ENCODE measurements around the gene SELENOI. TPM values are rescaled to one million over a fixed set of nuclear protein-coding genes. Genes with fewer than 3 reads are reported as not detected.

SELENOI gene
- total and polyA plus RNA-seq, 11 donors, result 1.9 to 14.9 (median 10.2) TPM

GRCh38 chr2:26407526-26407925 lies 61.6 kb downstream of the SELENOI start:
- intact Hi-C loops (cut with DNase I), result no loop called here
- TF ChIP-seq, protein P1, sequence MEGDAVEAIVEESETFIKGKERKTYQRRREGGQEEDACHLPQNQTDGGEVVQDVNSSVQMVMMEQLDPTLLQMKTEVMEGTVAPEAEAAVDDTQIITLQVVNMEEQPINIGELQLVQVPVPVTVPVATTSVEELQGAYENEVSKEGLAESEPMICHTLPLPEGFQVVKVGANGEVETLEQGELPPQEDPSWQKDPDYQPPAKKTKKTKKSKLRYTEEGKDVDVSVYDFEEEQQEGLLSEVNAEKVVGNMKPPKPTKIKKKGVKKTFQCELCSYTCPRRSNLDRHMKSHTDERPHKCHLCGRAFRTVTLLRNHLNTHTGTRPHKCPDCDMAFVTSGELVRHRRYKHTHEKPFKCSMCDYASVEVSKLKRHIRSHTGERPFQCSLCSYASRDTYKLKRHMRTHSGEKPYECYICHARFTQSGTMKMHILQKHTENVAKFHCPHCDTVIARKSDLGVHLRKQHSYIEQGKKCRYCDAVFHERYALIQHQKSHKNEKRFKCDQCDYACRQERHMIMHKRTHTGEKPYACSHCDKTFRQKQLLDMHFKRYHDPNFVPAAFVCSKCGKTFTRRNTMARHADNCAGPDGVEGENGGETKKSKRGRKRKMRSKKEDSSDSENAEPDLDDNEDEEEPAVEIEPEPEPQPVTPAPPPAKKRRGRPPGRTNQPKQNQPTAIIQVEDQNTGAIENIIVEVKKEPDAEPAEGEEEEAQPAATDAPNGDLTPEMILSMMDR (IDR thresholded peaks at IDR 0.05), result no peak
- TF ChIP-seq POLR2A (IDR thresholded peaks at IDR 0.05), result no peak
- Histone ChIP-seq H3K27ac (no peak overlapping the region), H3K36me3 (no peaks in the 10 kb centered on the region), H3K9me3 (no peaks in the 10 kb centered on the region), H3K27me3 (peaks cover 0 to 4% (median 0%) of the 10 kb centered on the region in 9 donors), H3K4me3 (no peak overlapping the region), H3K4me1 (no peaks in the 10 kb centered on the region)
- ATAC-seq (no peak), DNase-seq (no peak)
- WGBS, 4 donors, result 56 to 71% (median 63%) methylated on average over 9 of the region's 9 CpGs

DNA sequence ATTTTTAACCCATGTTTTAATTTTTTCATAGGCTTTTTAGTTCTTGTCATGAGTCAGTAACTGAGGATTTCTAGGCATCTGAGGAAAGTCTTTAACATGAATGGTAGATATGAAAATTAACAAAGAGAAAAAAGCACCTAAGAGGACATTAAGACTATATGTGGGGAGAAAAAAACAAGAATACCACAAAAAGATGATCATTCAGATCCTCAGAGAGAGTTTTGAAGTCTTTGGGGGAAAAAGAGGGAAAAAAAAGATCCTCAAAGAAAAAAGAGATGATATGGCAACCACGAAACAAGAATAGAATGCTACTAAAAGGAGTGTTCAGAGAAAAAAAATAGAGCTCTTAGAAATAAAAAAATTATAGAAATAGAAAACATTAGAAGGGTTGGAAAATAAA lies 63.8 kb downstream of the SELENOI start:
- Histone ChIP-seq H3K9me3 (no peaks in the 10 kb centered on the region), H3K4me3 (no peak overlapping the region), H3K27me3 (peaks cover 0 to 4% (median 0%) of the 10 kb centered on the region in 9 donors), H3K36me3 (no peaks in the 10 kb centered on the region), H3K27ac (no peak overlapping the region), H3K4me1 (no peaks in the 10 kb centered on the region)
- TF ChIP-seq, protein P1 (IDR thresholded peaks at IDR 0.05), result no peak
- no peak for TF ChIP-seq POLR2A (IDR thresholded peaks at IDR 0.05)
- intact Hi-C loops (cut with DNase I), result no loop called here
- ATAC-seq (no peak), DNase-seq (no peak)
- WGBS, 4 donors, result 37 to 92% (median 81%) methylated on average over 1 of the region's 1 CpG

- no peaks in the 10 kb centered on the region for H3K9me3 ChIP-seq
- WGBS, 4 donors, result 79 to 89% (median 81%) methylated on average over 2 of the region's 2 CpGs
These were observed 64.9 kb downstream of the SELENOI start for GRCh38 chr2:26410764-26411243.

DNA sequence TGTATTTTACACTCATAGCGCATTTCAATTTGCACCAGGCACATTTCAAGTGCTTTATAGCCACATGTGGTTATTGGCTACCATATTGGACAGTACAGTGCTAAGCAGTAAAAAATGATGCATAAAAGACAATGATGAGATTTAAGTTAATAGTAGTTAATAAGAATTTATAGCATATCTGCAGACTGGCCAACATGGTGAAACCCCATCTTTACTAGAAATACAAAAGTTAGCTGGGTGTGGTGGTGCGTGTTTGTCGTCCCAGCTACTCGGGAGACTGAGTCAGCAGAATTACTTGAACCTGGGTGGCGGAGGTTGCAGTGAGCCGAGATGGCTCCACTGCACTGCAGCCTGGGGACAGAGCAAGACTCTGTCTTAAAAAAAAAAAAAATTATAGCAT lies 65.5 kb downstream of the SELENOI start:
- H3K27ac ChIP-seq, result no peak overlapping the region
- DNase-seq, result no peak
- H3K9me3 ChIP-seq, result no peaks in the 10 kb centered on the region
- intact Hi-C loops (cut with DNase I), result no loop called here
- no peaks in the 10 kb centered on the region for H3K4me1 ChIP-seq
- ATAC-seq, result no peak
- H3K4me3 ChIP-seq, result no peak overlapping the region
- TF ChIP-seq, protein P1 (IDR thresholded peaks at IDR 0.05), result no peak
- no peak for TF ChIP-seq POLR2A (IDR thresholded peaks at IDR 0.05)
- 92 to 96% (median 95%) methylated on average over 6 of the region's 6 CpGs for WGBS, 4 donors
- peaks cover 0 to 4% (median 0%) of the 10 kb centered on the region in 9 donors for H3K27me3 ChIP-seq
- no peaks in the 10 kb centered on the region for H3K36me3 ChIP-seq

More at GRCh38 chr2:26410764-26411243, 64.9 kb downstream of the SELENOI start:
- no peak overlapping the region for H3K4me3 ChIP-seq
- H3K36me3 ChIP-seq, result no peaks in the 10 kb centered on the region
- ATAC-seq, result no peak
- H3K27ac ChIP-seq, result no peak overlapping the region
- peaks cover 0 to 4% (median 0%) of the 10 kb centered on the region in 9 donors for H3K27me3 ChIP-seq
- intact Hi-C loops (cut with DNase I), result no loop called here
- DNase-seq, result no peak
- H3K4me1 ChIP-seq, result no peaks in the 10 kb centered on the region
- TF ChIP-seq POLR2A (IDR thresholded peaks at IDR 0.05), result no peak
- TF ChIP-seq, protein P1 (IDR thresholded peaks at IDR 0.05), result no peak
